Parietal lobe (tissue), 2 donors: ENCODE data around the gene SLC30A4. TPM values are rescaled to one million over a fixed set of nuclear protein-coding genes. Genes with fewer than 3 reads are reported as not detected.

Experiments
- small RNA-seq: library from RNA; depleted of rRNA; stranded (forward); fragments of <200 nt; gene quantifications from one replicate; pipeline ENCODE3, GENCODE V24; 2014; ENCODE audit warnings: low replicate concordance
- total RNA-seq: library from RNA; depleted of rRNA; stranded (reverse); fragments of >200 nt; gene quantifications from one replicate; pipeline ENCODE4 v1.2.3, GENCODE V29; 2014

Gene SLC30A4
- total RNA-seq: 22.2 TPM

GRCh38 chr15:45522328-45523165, at the start of gene SLC30A4:
Gene SLC30A4, minus strand, starts transcription at chr15:45522755. Its CDS starts 401 bp downstream, at chr15:45522354.

Small RNA genes within 50 kb of the gene (small RNA-seq; reads per million reads assigned to genes)
- gene DPPA5P2: not detected
- not detected for gene SNORA41B

Other genes starting within 250 kb of the SLC30A4 start
- gene GATM, start 144.2 kb downstream of the SLC30A4 start, total RNA-seq: 128 TPM
- gene BLOC1S6, start 64.6 kb upstream of the SLC30A4 start, total RNA-seq: 105 TPM
- 1.6 TPM for gene SQOR, start 112.3 kb upstream of the SLC30A4 start, total RNA-seq